HFFc6 (cell line): ENCODE measurements around the gene INSYN2B. TPM values are rescaled to one million over a fixed set of nuclear protein-coding genes. Genes with fewer than 3 reads are reported as not detected.

Experiments used
- DNase-seq: peaks from one replicate; pipeline ENCODE4 v3.0.0-alpha.2; 2018
- H3K27ac Mint-ChIP-seq: 2 replicates; pipeline ENCODE4 v1.8.0; 2020; ENCODE audit warnings: mild to moderate bottlenecking, mixed read lengths
- H3K27me3 Mint-ChIP-seq: 2 replicates; pipeline ENCODE4 v1.8.0; 2021; ENCODE audit warnings: mild to moderate bottlenecking, moderate library complexity, mixed read lengths; ENCODE audit not compliant: insufficient read depth
- H3K36me3 Mint-ChIP-seq: 2 replicates; pipeline ENCODE4 v1.8.0; 2021; ENCODE audit warnings: low read depth, mixed read lengths
- H3K4me1 Mint-ChIP-seq: 2 replicates; pipeline ENCODE4 v1.8.0; 2020; ENCODE audit warnings: low read depth, mixed read lengths
- H3K4me3 Mint-ChIP-seq: 2 replicates; pipeline ENCODE4 v1.8.0; 2020; ENCODE audit warnings: mild to moderate bottlenecking, moderate library complexity, mixed read lengths
- H3K9me3 Mint-ChIP-seq: 2 replicates; pipeline ENCODE4 v1.8.0; 2020; ENCODE audit warnings: mild to moderate bottlenecking, mixed read lengths
- total RNA-seq, 6 experiments: library from RNA; stranded (reverse); fragmentation: NEBNext Ultra II Directional; extraction: Animal tissue kit (Norgen Biotek cat#: 25700); gene quantifications; 2 replicates in 1 of 6; 3 replicates in 5 of 6; pipeline ENCODE4 v1.2.3, GENCODE V29; 2021
- TF ChIP-seq, protein P1 (sequence below): fragments of 200-600 bp; sonication (generic); IDR thresholded peaks from 2 replicates; pipeline ENCODE4 v1.5.0; 2021; ENCODE audit warnings: antibody characterized with exemption, mild to moderate bottlenecking

INSYN2B gene
- total RNA-seq, 6 experiments from 2014 or later = 13.7 to 17.4 (median 16.0) TPM

DNA sequence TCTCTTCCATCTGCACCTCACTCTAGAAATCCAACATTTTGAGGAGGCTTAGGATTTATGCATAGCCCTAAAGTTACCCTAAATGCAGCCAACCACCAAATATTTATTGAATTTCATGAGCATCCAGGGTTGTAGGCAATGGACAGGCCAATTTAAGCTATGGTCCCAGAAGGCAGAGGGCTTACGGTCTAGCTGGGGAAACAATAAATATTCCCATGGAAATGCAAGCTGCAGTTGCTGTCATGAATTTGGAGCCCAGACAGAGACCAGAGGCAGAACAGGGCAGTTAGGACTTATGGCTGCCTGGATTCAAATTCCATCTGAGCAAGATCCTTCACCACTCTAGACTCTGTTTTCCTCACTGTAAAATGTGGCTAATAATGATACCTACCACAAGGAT is 9.1 kb upstream of the INSYN2B start:
- no peak overlapping the region for H3K4me3 Mint-ChIP-seq
- no peak for DNase-seq
- H3K9me3 Mint-ChIP-seq = no peaks in the 10 kb centered on the region
- peaks cover 7% of the 10 kb centered on the region for H3K4me1 Mint-ChIP-seq
- TF ChIP-seq, protein P1, sequence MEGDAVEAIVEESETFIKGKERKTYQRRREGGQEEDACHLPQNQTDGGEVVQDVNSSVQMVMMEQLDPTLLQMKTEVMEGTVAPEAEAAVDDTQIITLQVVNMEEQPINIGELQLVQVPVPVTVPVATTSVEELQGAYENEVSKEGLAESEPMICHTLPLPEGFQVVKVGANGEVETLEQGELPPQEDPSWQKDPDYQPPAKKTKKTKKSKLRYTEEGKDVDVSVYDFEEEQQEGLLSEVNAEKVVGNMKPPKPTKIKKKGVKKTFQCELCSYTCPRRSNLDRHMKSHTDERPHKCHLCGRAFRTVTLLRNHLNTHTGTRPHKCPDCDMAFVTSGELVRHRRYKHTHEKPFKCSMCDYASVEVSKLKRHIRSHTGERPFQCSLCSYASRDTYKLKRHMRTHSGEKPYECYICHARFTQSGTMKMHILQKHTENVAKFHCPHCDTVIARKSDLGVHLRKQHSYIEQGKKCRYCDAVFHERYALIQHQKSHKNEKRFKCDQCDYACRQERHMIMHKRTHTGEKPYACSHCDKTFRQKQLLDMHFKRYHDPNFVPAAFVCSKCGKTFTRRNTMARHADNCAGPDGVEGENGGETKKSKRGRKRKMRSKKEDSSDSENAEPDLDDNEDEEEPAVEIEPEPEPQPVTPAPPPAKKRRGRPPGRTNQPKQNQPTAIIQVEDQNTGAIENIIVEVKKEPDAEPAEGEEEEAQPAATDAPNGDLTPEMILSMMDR = no peak
- peaks cover 4% of the 10 kb centered on the region for H3K27me3 Mint-ChIP-seq
- H3K36me3 Mint-ChIP-seq = no peaks in the 10 kb centered on the region
- no peak overlapping the region for H3K27ac Mint-ChIP-seq

DNA sequence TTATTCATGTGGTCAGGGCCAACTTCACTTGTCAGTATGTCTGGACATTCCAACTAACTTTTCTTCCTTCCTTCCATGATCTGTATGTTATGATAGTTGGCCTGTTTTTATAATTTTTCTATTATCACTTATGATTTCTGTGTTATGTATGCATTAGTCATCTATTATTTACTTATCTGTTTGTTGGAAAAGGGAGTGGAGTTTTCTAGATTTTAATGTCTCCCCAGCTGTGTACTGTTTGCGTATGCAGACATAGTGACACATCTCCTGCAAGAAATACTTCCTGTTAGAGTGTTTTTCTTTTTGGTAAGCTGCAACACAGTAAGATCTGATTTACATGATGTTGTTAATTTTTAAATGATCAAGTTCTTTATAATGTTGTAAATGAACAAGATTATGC is 8.7 kb upstream of the INSYN2B start:
- no peak for DNase-seq
- Mint-ChIP-seq H3K27ac (no peak overlapping the region), H3K36me3 (no peaks in the 10 kb centered on the region), H3K4me3 (no peak overlapping the region), H3K4me1 (peaks cover 7% of the 10 kb centered on the region), H3K9me3 (no peaks in the 10 kb centered on the region), H3K27me3 (peaks cover 3% of the 10 kb centered on the region)
- TF ChIP-seq, protein P1 = no peak

DNA sequence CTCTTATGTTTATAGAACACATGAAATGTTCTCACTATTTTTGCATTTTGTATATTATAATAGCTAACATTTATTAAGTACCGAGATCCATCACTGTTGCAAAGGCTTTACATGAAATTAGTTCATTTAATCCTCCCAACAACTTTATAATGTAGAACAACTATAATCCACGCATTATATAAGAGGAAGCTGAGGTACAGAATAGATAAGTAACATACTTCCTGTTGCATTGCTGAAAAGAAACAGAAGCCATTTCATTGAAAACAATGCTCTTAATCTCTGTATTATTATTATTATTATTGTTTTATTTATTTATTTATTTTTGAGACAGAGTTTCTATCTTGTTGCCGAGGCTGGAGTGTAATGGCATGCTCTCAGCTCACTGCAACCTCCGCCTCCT is 7.9 kb upstream of the INSYN2B start:
- no peak for DNase-seq
- H3K36me3 Mint-ChIP-seq = no peaks in the 10 kb centered on the region
- H3K4me1 Mint-ChIP-seq = peaks cover 11% of the 10 kb centered on the region
- H3K9me3 Mint-ChIP-seq = no peaks in the 10 kb centered on the region
- TF ChIP-seq, protein P1 = no peak
- no peaks in the 10 kb centered on the region; the same call in none of the 2 replicates for H3K27me3 Mint-ChIP-seq
- H3K4me3 Mint-ChIP-seq = no peak overlapping the region
- no peak overlapping the region for H3K27ac Mint-ChIP-seq

DNA sequence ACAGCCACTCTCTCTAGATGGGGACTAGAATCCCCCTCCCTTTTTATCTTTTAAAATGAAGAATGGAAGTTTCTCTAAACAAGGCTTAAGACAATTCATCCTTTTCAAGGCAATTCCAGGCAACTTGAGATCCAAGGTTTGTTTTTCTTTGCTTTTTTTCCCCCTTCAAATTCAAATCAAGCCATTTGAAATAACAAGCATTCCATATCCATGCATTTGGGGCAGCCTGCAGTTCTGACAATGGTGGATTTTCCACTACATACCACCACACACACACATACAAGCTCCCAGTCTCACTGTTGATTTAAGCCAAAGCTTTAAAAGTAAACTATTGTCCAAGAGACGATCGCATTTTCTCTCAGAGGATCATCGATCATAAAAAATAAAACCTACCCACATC is 424 bp downstream of the INSYN2B start:
- no peak for DNase-seq
- TF ChIP-seq, protein P1 = no peak
- no peaks in the 10 kb centered on the region for H3K27me3 Mint-ChIP-seq
- H3K36me3 Mint-ChIP-seq = peaks cover 26% of the 10 kb centered on the region
- no peaks in the 10 kb centered on the region for H3K9me3 Mint-ChIP-seq
- peaks cover 76% of the 10 kb centered on the region for H3K4me1 Mint-ChIP-seq
- H3K4me3 Mint-ChIP-seq = peak overlapping the region; percentile 95
- H3K27ac Mint-ChIP-seq = peak overlapping the region; percentile 96

DNA sequence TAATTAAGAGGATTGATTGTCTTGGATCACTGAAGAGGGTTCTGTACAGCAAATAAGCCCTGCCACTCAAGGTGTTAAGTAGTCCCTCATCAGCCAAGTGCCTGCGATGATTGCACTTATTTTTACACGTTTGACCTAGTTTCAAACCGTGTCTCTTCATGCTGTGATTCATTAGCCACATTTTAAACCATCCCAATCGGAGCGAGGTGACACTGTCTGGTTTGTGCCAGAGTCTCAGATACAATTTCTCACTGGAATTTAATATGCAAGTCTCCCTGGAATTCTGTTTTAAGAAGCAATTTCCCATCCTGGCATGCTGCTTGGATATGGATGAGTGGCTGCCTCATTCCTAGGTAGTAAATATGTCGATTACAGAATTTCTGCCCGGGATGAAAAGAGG is 1.6 kb downstream of the INSYN2B start:
- TF ChIP-seq, protein P1 = no peak
- Mint-ChIP-seq H3K27me3 (no peaks in the 10 kb centered on the region), H3K36me3 (peaks cover 36% of the 10 kb centered on the region), H3K27ac (peak overlapping the region; percentile 96), H3K4me3 (peak overlapping the region; percentile 95), H3K9me3 (no peaks in the 10 kb centered on the region), H3K4me1 (peaks cover 87% of the 10 kb centered on the region)
- DNase-seq = no peak
